HCT116 (cell line): ENCODE data around the gene FNDC7.

Experiments used
- POLR2A ChIP-seq: IDR thresholded peaks from 2 replicates; pipeline ENCODE4 v1.7.0; 2011; ENCODE audit warnings: borderline replicate concordance; ENCODE audit not compliant: insufficient read depth, insufficient read length; ENCODE audit errors: extremely low read depth
- TF ChIP-seq, protein P1 (sequence below), 3 experiments: fragments of 200-600 bp in 1 of 3; sonication (generic) in 1 of 3; IDR thresholded peaks in 2 of 3; conservative IDR thresholded peaks in 1 of 3; 2 replicates each; pipeline ENCODE4 v1.5.1; 2012 to 2017; ENCODE audit warnings: low read depth in 2 of 3, low read length in 2 of 3, antibody characterized with exemption in 1 of 3, borderline replicate concordance in 1 of 3, control low read depth in 1 of 3, mild to moderate bottlenecking in 1 of 3, mixed read lengths in 1 of 3, mixed run types in 1 of 3, moderate library complexity in 1 of 3; ENCODE audit not compliant: insufficient read depth in 1 of 3

DNA sequence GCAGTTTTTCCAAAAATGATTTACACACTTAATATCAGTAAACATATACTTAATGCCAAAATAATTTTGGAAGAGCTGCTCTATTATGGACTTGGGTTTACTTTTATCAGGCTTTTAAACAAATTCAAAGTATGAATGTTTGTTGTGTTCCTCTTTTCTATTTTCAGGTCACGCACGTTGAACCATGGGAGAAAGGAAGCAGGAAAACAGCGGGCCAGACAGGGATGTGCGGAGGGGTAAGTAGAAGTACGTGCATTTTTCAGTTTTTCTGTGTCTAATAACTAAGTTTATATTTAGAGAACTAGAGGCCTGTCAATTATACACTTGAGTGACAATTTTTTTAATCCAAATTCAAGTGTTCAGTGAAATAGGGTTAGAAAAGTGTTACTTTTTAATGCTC, 17.2 kb upstream of the FNDC7 start:
- no peak for TF ChIP-seq POLR2A
- TF ChIP-seq, protein P1, sequence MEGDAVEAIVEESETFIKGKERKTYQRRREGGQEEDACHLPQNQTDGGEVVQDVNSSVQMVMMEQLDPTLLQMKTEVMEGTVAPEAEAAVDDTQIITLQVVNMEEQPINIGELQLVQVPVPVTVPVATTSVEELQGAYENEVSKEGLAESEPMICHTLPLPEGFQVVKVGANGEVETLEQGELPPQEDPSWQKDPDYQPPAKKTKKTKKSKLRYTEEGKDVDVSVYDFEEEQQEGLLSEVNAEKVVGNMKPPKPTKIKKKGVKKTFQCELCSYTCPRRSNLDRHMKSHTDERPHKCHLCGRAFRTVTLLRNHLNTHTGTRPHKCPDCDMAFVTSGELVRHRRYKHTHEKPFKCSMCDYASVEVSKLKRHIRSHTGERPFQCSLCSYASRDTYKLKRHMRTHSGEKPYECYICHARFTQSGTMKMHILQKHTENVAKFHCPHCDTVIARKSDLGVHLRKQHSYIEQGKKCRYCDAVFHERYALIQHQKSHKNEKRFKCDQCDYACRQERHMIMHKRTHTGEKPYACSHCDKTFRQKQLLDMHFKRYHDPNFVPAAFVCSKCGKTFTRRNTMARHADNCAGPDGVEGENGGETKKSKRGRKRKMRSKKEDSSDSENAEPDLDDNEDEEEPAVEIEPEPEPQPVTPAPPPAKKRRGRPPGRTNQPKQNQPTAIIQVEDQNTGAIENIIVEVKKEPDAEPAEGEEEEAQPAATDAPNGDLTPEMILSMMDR (IDR thresholded peaks at IDR 0.05 in 2 of 3, conservative IDR thresholded peaks at IDR 0.05 in 1 of 3; ENCODE audit: borderline replicate concordance in 1 of 3, insufficient read depth in 1 of 3, low read depth in 2 of 3, low read length in 2 of 3), result no peak
